Lower lobe of right lung (tissue), 2 donors: ENCODE data around the gene MFSD11. TPM values are rescaled to one million over a fixed set of nuclear protein-coding genes. Genes with fewer than 3 reads are reported as not detected.

Experiments used
- ATAC-seq, 2 donors: fragments of 200-7000 bp; cut with Tn5 transposase; one replicate each; pipeline ENCODE4 v1.9.1; 2020 to 2022; ENCODE audit warnings: mild to moderate bottlenecking in 2 of 2, moderate library complexity in 2 of 2
- DNase-seq: peaks from one replicate; pipeline ENCODE4 v3.0.0-alpha.2; 2020
- H3K27ac ChIP-seq: fragments of 200-600 bp; one replicate; pipeline ENCODE4 v1.8.0; 2022
- H3K27me3 ChIP-seq: fragments of 200-600 bp; one replicate; pipeline ENCODE4 v1.8.0; 2022; ENCODE audit warnings: low read depth
- H3K36me3 ChIP-seq: fragments of 200-600 bp; one replicate; pipeline ENCODE4 v1.8.0; 2022; ENCODE audit warnings: mild to moderate bottlenecking
- H3K4me1 ChIP-seq: fragments of 200-600 bp; one replicate; pipeline ENCODE4 v1.8.0; 2022
- H3K4me3 ChIP-seq: fragments of 200-600 bp; one replicate; pipeline ENCODE4 v1.8.0; 2022; ENCODE audit warnings: mild to moderate bottlenecking
- H3K9me3 ChIP-seq: fragments of 200-600 bp; one replicate; pipeline ENCODE4 v1.8.0; 2022
- intact Hi-C: fragments of 100-400 bp; cut with DNase I; formaldehyde crosslinking; loops from one replicate; pipeline ENCODE4 v1.11.0; 2022
- total RNA-seq: library from RNA; stranded (reverse); fragmentation: NEBNext Ultra II Directional; extraction: Animal tissue kit (Norgen Biotek cat#: 25700); gene quantifications from one replicate; pipeline ENCODE4 v1.2.1, GENCODE V29; 2021
- TF ChIP-seq, protein P1 (sequence below): fragments of 200-600 bp; IDR thresholded peaks from one replicate; pipeline ENCODE4 v1.8.0; 2022; ENCODE audit warnings: antibody characterized with exemption, mild to moderate bottlenecking
- donor health status: DM: no; HTN: yes; CAD: no; lungs with severe emphysema.

Gene MFSD11
- total RNA-seq, 1 donor from 2014 or later, result 32.2 TPM

DNA sequence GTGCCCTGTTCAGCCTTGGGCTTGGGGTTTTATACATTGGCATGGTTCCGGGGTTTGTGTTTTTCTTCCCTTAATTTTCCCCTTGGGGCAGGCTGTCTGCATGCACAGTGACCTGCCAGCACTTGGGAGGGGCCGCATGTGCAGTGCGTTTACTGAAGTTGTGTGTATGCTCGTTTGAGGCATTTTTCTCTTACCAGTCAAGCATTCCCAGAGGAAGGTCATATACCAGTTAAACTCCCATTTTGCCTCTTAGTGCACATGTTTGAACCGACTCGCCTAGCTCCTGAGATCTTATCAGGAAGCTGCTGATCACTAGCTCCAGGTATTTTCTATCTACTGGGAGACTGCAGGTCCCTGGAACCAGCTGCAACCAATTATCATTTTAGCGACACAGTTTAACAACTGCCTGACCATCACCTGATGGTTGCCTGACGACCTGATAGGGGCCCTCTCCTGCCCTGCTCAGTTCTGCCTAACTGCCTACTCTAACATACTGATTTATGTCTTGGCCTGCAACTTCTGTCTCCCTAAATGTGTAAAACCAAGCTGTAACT lies 51.4 kb downstream of the MFSD11 start:
- Histone ChIP-seq H3K36me3 (peaks cover 18% of the 10 kb centered on the region), H3K27me3 (no peaks in the 10 kb centered on the region), H3K9me3 (no peaks in the 10 kb centered on the region), H3K27ac (peak overlapping the region; percentile 16), H3K4me3 (no peak overlapping the region), H3K4me1 (peaks cover 22% of the 10 kb centered on the region)
- DNase-seq (peak; percentile 66), ATAC-seq (peak; percentile 49 to 80)
- intact Hi-C loops, result no loop called here
- TF ChIP-seq, protein P1, sequence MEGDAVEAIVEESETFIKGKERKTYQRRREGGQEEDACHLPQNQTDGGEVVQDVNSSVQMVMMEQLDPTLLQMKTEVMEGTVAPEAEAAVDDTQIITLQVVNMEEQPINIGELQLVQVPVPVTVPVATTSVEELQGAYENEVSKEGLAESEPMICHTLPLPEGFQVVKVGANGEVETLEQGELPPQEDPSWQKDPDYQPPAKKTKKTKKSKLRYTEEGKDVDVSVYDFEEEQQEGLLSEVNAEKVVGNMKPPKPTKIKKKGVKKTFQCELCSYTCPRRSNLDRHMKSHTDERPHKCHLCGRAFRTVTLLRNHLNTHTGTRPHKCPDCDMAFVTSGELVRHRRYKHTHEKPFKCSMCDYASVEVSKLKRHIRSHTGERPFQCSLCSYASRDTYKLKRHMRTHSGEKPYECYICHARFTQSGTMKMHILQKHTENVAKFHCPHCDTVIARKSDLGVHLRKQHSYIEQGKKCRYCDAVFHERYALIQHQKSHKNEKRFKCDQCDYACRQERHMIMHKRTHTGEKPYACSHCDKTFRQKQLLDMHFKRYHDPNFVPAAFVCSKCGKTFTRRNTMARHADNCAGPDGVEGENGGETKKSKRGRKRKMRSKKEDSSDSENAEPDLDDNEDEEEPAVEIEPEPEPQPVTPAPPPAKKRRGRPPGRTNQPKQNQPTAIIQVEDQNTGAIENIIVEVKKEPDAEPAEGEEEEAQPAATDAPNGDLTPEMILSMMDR, result no peak

DNA sequence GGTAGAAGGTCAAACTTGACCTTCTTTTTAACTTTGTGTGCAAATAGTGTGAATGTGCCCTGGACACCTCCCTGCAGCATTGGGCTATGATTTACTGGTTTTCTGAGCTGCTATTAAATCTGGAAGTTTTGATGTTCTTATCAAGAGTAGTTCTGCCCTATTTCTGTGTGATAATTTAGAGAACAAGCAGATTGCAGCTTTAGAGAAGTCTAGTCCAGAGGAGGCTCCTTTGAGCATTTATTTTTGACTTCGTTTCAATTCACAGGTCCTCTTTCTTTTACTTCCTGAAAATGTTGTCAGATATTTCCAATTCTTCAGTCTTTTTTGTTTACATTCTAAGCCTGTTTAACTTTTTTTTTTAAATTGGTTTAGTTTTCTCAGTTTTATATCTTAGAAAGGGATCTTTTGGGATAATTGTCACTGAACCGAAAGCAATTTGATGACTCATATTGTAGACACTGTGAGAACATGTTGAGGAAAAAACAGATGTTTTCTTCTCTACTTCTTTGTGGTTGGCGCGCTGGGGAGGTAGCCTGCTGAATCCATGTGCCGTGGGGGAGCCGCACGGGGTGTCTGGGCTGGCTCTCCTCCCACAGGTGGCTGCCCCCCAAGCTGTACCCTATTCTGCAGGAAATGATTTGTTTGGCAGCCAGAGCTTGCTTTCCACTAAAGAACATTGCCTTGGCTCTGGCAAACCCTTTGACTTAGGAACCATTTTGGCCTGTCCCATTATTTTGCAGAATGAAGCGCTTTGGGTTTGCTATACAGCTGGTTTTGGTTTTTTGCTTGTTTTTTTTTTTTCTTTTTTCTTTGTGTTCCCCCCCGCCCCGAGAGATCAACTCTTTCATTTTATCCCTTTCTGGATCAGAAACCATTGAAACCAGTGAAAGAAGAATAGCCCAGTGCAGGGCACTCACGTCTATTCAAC lies 53.4 kb downstream of the MFSD11 start:
- DNase-seq (no peak), ATAC-seq (peak in 1 of 2 donors; percentile 34)
- Histone ChIP-seq H3K27me3 (no peaks in the 10 kb centered on the region), H3K4me1 (peaks cover 22% of the 10 kb centered on the region), H3K4me3 (no peak overlapping the region), H3K27ac (peak overlapping the region; percentile 0), H3K36me3 (peaks cover 2% of the 10 kb centered on the region), H3K9me3 (no peaks in the 10 kb centered on the region)
- TF ChIP-seq, protein P1, result no peak
- intact Hi-C loops, result no loop called here

DNA sequence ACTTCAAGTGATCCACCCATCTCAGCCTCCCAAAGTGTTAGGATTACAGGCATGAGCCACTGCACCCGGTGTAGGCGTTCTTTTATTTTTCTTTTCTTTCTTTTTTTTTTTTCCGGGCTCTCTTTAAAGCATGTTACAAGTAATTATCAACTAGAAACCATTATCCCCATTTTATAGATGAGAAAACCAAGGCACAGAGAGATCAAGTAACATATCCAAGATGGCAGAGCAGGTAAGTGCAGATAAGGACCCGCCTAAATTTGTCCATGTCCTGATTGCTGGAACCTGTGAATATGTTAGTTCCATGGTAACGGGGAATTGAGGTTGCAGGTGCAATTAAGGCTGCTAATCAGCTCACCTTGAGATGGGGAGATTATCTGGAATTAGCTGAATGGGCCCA lies 54.4 kb downstream of the MFSD11 start:
- no peaks in the 10 kb centered on the region for H3K36me3 ChIP-seq
- no peaks in the 10 kb centered on the region for H3K9me3 ChIP-seq
- H3K4me3 ChIP-seq, result no peak overlapping the region
- intact Hi-C loops, result no loop called here
- TF ChIP-seq, protein P1, result no peak
- H3K27ac ChIP-seq, result no peak overlapping the region
- no peak for ATAC-seq
- peaks cover 22% of the 10 kb centered on the region for H3K4me1 ChIP-seq
- no peak for DNase-seq
- no peaks in the 10 kb centered on the region for H3K27me3 ChIP-seq

DNA sequence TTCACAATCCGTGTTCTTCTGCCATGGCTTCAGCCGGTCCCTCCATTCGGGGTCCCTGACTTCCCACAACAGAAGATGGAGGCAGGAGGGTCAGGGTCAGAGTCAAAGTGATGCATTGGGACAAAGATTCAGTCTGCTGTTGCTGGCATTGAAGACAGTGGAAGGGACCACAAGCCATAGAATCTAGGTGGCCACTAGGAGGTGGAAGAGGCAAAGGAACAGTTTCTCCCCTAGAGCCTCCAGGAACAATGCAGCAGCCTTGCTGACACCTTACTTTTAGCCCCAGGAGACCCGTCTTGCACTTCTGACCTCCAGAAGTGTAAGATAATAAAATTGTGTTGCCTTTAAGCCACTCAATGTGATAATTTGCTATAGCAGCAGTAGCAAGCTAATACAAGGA lies 55.9 kb downstream of the MFSD11 start:
- Histone ChIP-seq H3K4me1 (peaks cover 16% of the 10 kb centered on the region), H3K36me3 (no peaks in the 10 kb centered on the region), H3K9me3 (no peaks in the 10 kb centered on the region), H3K27ac (no peak overlapping the region), H3K4me3 (no peak overlapping the region), H3K27me3 (no peaks in the 10 kb centered on the region)
- no peak for ATAC-seq
- DNase-seq, result no peak
- TF ChIP-seq, protein P1, result no peak
- intact Hi-C loops, result no loop called here

DNA sequence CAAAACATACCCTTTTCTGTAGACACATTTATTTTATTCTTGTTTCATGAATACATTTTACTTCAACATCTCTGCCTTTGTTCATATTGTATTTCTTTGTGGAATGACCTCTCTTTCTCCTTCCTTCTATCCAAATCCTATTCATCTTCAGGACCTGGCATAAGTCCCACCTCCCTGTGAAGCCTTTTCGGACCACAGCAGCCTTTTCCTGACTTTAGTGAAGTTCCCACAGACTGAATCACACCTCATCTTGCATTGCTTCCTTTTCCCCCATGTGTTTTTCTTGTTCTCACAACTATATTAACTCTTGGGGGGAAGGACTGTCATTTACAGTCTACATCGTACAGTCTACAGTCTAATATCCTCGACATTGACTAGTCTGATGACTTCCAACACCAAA lies 58.2 kb downstream of the MFSD11 start:
- Histone ChIP-seq H3K4me3 (no peak overlapping the region), H3K36me3 (no peaks in the 10 kb centered on the region), H3K27me3 (no peaks in the 10 kb centered on the region), H3K4me1 (peaks cover 11% of the 10 kb centered on the region), H3K9me3 (no peaks in the 10 kb centered on the region), H3K27ac (no peak overlapping the region)
- intact Hi-C loops, result no loop called here
- no peak for DNase-seq
- no peak for ATAC-seq
- TF ChIP-seq, protein P1, result no peak
